Mesothelial cell of epicardium (in vitro differentiated cells): ENCODE results near the gene ALPI. TPM values are rescaled to one million over a fixed set of nuclear protein-coding genes. Genes with fewer than 3 reads are reported as not detected.
"Not testable (repeated sequence)": the region's sequence is repeated elsewhere in the genome, so short reads cannot be mapped to it uniquely, and the experiment has no call there.

Experiments
- DNase-seq, 2 experiments: peaks; one replicate each; pipeline ENCODE4 v3.0.0; 2021; ENCODE audit warnings: low spot score in 2 of 2; ENCODE audit not compliant: unreplicated experiment in 2 of 2
- H3K27ac Mint-ChIP-seq: 2 replicates; pipeline ENCODE4 v1.8.0; 2021; ENCODE audit warnings: mixed read lengths
- H3K27me3 Mint-ChIP-seq: 2 replicates; pipeline ENCODE4 v1.8.0; 2021; ENCODE audit warnings: low read depth, mixed read lengths
- H3K36me3 Mint-ChIP-seq: 2 replicates; pipeline ENCODE4 v1.8.0; 2021; ENCODE audit warnings: mixed read lengths
- H3K4me1 Mint-ChIP-seq: 2 replicates; pipeline ENCODE4 v1.8.0; 2021; ENCODE audit warnings: mixed read lengths
- H3K4me3 Mint-ChIP-seq: 2 replicates; pipeline ENCODE4 v1.8.0; 2021; ENCODE audit warnings: mild to moderate bottlenecking, moderate library complexity, mixed read lengths
- H3K9me3 Mint-ChIP-seq: 2 replicates; pipeline ENCODE4 v1.8.0; 2021; ENCODE audit warnings: mixed read lengths
- total RNA-seq: library from RNA; stranded (reverse); gene quantifications from 3 replicates; pipeline ENCODE4 v1.2.1, GENCODE V29; 2021
- TF ChIP-seq, protein P1 (sequence below): fragments of 200-600 bp; sonication (generic); IDR thresholded peaks from one replicate; pipeline ENCODE4 v1.5.0; 2021; ENCODE audit warnings: antibody characterized with exemption; ENCODE audit not compliant: unreplicated experiment

Gene ALPI
- total RNA-seq, 1 donor from 2014 or later, result not detected

DNA sequence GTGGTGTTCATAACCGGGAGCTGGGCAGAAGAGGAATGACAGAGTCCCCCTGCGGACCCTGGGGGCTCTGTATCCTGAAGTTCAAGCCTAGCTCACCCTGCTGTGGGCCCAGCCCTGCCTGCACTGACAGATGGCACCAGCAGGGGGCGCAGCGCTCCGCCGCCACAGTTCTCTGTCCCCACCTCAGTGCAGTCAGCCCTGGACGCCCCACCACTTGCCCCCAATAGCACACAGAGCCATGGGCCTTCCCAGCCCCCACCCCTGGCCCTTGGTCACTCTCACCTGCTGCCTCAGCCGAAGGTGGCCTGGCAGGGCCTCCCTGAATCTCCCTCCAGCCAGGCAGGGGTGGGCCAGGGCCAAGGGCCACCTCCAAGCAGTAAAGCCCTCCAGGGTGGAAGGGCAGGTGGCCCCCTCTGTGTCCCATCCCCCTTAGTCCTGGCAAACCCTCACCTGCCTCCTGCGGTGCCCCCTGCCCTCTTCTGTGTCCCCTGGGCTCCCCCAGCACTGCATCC, 9.6 kb upstream of the ALPI start:
- DNase-seq, H3K27ac Mint-ChIP-seq, H3K4me3 Mint-ChIP-seq, H3K27me3 Mint-ChIP-seq, H3K9me3 Mint-ChIP-seq, H3K36me3 Mint-ChIP-seq, H3K4me1 Mint-ChIP-seq: not testable (repeated sequence)
- TF ChIP-seq, protein P1, sequence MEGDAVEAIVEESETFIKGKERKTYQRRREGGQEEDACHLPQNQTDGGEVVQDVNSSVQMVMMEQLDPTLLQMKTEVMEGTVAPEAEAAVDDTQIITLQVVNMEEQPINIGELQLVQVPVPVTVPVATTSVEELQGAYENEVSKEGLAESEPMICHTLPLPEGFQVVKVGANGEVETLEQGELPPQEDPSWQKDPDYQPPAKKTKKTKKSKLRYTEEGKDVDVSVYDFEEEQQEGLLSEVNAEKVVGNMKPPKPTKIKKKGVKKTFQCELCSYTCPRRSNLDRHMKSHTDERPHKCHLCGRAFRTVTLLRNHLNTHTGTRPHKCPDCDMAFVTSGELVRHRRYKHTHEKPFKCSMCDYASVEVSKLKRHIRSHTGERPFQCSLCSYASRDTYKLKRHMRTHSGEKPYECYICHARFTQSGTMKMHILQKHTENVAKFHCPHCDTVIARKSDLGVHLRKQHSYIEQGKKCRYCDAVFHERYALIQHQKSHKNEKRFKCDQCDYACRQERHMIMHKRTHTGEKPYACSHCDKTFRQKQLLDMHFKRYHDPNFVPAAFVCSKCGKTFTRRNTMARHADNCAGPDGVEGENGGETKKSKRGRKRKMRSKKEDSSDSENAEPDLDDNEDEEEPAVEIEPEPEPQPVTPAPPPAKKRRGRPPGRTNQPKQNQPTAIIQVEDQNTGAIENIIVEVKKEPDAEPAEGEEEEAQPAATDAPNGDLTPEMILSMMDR, result peak; percentile 53

DNA sequence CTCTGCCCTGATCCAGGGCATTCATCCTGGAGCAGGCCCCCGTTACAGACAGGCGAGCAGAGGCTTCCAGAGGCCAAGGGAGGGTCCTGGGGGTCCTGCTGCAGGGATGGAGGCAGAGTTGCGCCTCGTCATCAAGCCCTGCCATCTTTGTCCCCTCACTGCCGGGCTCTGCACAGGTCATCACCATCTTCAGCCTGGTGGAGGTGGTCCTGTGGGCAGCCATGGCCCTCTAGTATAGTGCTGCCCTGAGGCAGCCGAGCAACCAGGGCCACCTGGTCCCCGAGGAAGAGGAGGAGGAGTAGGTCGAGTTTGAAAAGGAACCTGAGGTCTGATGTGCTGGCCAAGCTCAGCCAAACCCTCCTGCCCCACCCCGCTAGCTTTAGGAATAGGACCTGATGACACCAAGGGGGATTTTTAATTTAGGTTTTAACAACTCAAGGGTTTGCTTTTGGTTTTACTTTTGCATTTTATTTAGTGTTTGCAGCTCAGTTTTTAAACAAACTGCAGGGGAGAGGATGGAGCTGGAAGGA, 8.8 kb upstream of the ALPI start:
- H3K36me3 Mint-ChIP-seq, result no peaks in the 10 kb centered on the region
- no peak overlapping the region for H3K4me3 Mint-ChIP-seq
- peaks cover 2% of the 10 kb centered on the region for H3K4me1 Mint-ChIP-seq
- DNase-seq, result no peak
- H3K9me3 Mint-ChIP-seq, result no peaks in the 10 kb centered on the region
- no peak overlapping the region for H3K27ac Mint-ChIP-seq
- peaks cover 8% of the 10 kb centered on the region for H3K27me3 Mint-ChIP-seq
- TF ChIP-seq, protein P1, result no peak

DNA sequence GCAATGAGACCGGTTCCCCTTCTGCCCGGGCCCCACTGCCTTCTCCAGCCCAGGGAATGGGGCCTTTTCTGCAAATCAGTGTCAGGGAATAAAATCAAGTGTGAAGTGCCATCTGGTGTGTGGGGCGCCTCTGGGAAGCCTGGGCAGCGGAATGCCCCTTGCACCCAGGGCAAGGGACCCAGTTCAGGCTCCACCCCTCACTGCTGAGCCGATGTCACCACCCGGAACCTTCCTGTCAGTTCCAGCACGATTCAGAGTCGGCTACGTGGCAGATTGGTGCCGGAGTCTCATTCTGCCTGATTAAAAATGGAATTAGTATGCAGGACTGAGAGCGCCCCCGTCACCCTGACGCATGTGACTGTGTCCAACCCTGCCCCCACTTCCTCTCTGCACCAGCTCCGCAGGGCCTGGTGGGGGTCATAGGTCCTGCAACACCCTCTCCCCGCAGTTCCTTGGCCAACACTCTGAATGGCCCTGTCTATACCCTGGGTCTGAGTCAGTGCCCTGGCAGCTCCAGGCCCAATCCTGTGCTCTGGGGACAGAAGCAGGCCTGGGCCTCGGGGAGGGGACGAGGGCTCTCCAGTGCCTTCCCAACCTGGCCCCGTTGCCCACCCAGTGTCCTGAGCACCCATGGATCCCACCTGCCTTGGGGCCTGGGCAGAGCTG, 8.2 kb upstream of the ALPI start:
- H3K9me3 Mint-ChIP-seq, result no peaks in the 10 kb centered on the region
- no peaks in the 10 kb centered on the region for H3K36me3 Mint-ChIP-seq
- H3K4me3 Mint-ChIP-seq, result no peak overlapping the region
- H3K4me1 Mint-ChIP-seq, result peaks cover 2% of the 10 kb centered on the region
- H3K27me3 Mint-ChIP-seq, result peaks cover 11% of the 10 kb centered on the region
- no peak overlapping the region for H3K27ac Mint-ChIP-seq
- TF ChIP-seq, protein P1, result no peak
- DNase-seq, result no peak

DNA sequence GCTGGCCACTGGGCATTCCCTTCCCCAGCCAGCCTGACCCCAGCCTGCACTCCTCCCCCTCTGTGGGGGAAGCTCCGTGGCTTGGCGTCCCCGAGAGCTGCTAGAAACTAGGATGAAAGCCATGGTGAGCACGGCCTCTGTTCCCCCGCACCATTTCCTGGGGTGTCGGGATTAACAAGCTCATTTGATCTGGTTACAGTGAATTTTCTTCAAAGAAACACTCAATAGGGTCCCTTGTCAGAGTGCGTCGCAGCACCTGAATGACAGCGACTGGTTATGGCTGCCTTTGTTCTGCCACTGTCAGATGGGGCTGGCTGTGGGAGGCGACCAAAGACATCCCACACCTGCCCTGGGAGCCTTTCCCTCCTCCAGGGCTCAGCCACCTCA, 7.7 kb upstream of the ALPI start:
- Mint-ChIP-seq H3K36me3 (no peaks in the 10 kb centered on the region), H3K4me1 (peaks cover 2% of the 10 kb centered on the region), H3K9me3 (no peaks in the 10 kb centered on the region), H3K4me3 (no peak overlapping the region), H3K27ac (no peak overlapping the region), H3K27me3 (peaks cover 15% of the 10 kb centered on the region)
- DNase-seq, result no peak
- TF ChIP-seq, protein P1, result no peak

DNA sequence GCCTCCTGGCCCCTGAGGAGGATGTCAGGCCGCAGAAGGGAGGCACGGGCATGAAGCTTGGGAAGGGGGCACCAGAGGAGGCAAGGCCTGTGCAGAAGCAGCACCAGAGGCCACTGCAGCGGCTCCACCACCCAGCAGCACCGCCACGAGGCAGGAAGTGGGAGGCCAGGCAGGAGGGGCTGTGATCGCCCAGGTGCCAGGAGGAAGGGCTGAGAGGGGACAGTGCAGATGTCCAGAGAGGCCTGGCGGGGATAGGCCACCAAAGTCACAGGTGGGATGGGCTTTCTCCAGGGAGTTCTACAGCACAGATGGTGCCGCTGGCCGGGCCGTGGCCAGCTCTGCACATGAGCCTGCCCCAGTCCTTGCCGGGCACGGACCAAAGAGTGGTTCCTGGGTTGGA, 6.0 kb upstream of the ALPI start:
- Mint-ChIP-seq H3K4me3 (no peak overlapping the region), H3K36me3 (no peaks in the 10 kb centered on the region), H3K4me1 (peaks cover 2% of the 10 kb centered on the region), H3K27ac (no peak overlapping the region), H3K27me3 (peaks cover 27% of the 10 kb centered on the region), H3K9me3 (no peaks in the 10 kb centered on the region)
- DNase-seq, result no peak
- TF ChIP-seq, protein P1, result no peak

DNA sequence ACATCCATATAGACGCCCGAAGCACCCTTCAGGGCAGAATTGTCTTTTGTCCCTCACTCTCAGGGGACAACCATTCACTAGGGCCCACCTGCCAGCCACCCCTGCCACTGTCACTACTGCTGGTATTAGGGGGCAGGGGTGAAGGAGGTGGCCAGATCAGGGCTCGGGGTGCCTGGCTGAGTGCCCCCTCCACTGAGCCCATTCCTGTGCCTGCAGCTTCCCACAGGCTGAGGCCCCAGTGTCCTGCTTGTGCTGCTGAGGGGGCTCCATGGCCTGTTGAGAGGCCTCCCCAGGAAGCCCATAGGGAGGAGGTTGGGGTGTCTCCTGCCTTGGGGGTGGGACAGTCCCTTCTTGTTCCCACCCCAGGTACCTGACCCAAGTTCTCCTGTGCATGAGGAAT, 4.3 kb upstream of the ALPI start:
- not testable (repeated sequence) for DNase-seq, H3K9me3 Mint-ChIP-seq, H3K4me3 Mint-ChIP-seq, H3K4me1 Mint-ChIP-seq, H3K27ac Mint-ChIP-seq, H3K36me3 Mint-ChIP-seq
- peaks cover 33% of the 10 kb centered on the region for H3K27me3 Mint-ChIP-seq
